H1 (cell line): Measurements from ENCODE around the gene HNRNPA3. TPM values are rescaled to one million over a fixed set of nuclear protein-coding genes. Genes with fewer than 3 reads are reported as not detected.

ENCODE experiments used
- CTCF ChIA-PET: fragments of 300-600 bp; sonication (Branson Sonifier 250); formaldehyde crosslinking; loops from one replicate; lab custom pipeline; 2021; ENCODE audit not compliant: partially characterized antibody; lab: Charles Lee
- POLR2A ChIA-PET: fragments of 300-600 bp; sonication (Branson Sonifier 250); formaldehyde crosslinking; loops from one replicate; lab custom pipeline; 2021; ENCODE audit warnings: inconsistent platforms; ENCODE audit not compliant: partially characterized antibody; lab: Charles Lee
- DNase-seq, 2 experiments: peaks; one replicate each; pipeline versions ENCODE4 v3.0.0 to v3.0.0-alpha.2; 2010 to 2022; ENCODE audit warnings: low spot score in 2 of 2, low read depth in 1 of 2, mixed read lengths in 1 of 2
- FAIRE-seq: peaks from 2 replicates; lab custom pipeline; 2011; peaks lifted over from hg19 to GRCh38; lab: Jason Lieb, UNC
- H2AFZ ChIP-seq: 2 replicates; pipeline ENCODE4 v1.8.1; 2012; ENCODE audit warnings: low read length, inconsistent platforms
- H2AK5ac ChIP-seq: 2 replicates; pipeline ENCODE4 v1.6.1; 2013; ENCODE audit warnings: low read depth, low read length
- H2BK120ac ChIP-seq: replicated peaks from 2 replicates; pipeline ENCODE3; 2013; ENCODE audit warnings: low read depth, low read length, inconsistent platforms
- H2BK12ac ChIP-seq: 2 replicates; pipeline ENCODE4 v1.6.1; 2013; ENCODE audit warnings: low read depth, low read length
- H2BK15ac ChIP-seq: 2 replicates; pipeline ENCODE4 v1.6.1; 2013; ENCODE audit warnings: low read length
- H2BK20ac ChIP-seq: 2 replicates; pipeline ENCODE4 v1.6.1; 2013; ENCODE audit warnings: low read length
- H2BK5ac ChIP-seq: 2 replicates; pipeline ENCODE4 v1.6.1; 2013; ENCODE audit warnings: low read depth, low read length
- H3K14ac ChIP-seq: 2 replicates; pipeline ENCODE4 v1.6.1; 2013; ENCODE audit warnings: inconsistent platforms; ENCODE audit not compliant: insufficient read length
- H3K18ac ChIP-seq: 2 replicates; pipeline ENCODE4 v1.6.1; 2013; ENCODE audit warnings: low read length; ENCODE audit errors: extremely low read depth
- H3K23ac ChIP-seq: 2 replicates; pipeline ENCODE4 v1.6.1; 2013; ENCODE audit warnings: inconsistent platforms; ENCODE audit not compliant: insufficient read length
- H3K23me2 ChIP-seq: 2 replicates; pipeline ENCODE4 v1.6.1; 2013; ENCODE audit warnings: low read depth, low read length
- H3K27ac ChIP-seq: 2 replicates; pipeline ENCODE4 v1.6.1; 2011; ENCODE audit warnings: low read depth, low read length, inconsistent platforms
- H3K27me3 ChIP-seq, 4 experiments: replicated peaks in 1 of 4; 1 replicate in 1 of 4; 2 replicates in 3 of 4; pipeline versions ENCODE4 v1.6.1 to v1.8.1; 2011 to 2013; ENCODE audit warnings: low read length in 3 of 4, mild to moderate bottlenecking in 3 of 4, inconsistent platforms in 2 of 4, mixed read lengths in 2 of 4, moderate library complexity in 1 of 4; ENCODE audit not compliant: control insufficient read depth in 3 of 4, insufficient read depth in 3 of 4; ENCODE audit errors: extremely low read depth in 1 of 4
- H3K36me3 ChIP-seq, 4 experiments: 2 replicates each; pipeline versions ENCODE4 v1.6.1 to v1.8.1; 2011 to 2013; ENCODE audit warnings: mild to moderate bottlenecking in 4 of 4, low read length in 3 of 4, moderate library complexity in 2 of 4, control low read depth in 1 of 4, inconsistent platforms in 1 of 4; ENCODE audit not compliant: insufficient read depth in 4 of 4, control insufficient read depth in 2 of 4
- H3K4ac ChIP-seq: replicated peaks from 2 replicates; pipeline ENCODE3; 2013; ENCODE audit warnings: low read length, low read depth, mixed read lengths, inconsistent platforms; ENCODE audit not compliant: insufficient read length
- H3K4me1 ChIP-seq, 4 experiments: replicated peaks in 1 of 4; 1 replicate in 1 of 4; 2 replicates in 3 of 4; pipeline versions ENCODE4 v1.6.1 to v1.8.1; 2011 to 2013; ENCODE audit warnings: low read length in 3 of 4, inconsistent platforms in 2 of 4, mixed read lengths in 1 of 4; ENCODE audit not compliant: insufficient read depth in 4 of 4, control insufficient read depth in 3 of 4
- H3K4me2 ChIP-seq, 2 experiments: 2 replicates each; pipeline versions ENCODE4 v1.6.1 to v1.8.1; 2011 to 2013; ENCODE audit warnings: low read depth in 2 of 2, low read length in 2 of 2, control low read depth in 1 of 2, inconsistent platforms in 1 of 2, mild to moderate bottlenecking in 1 of 2; ENCODE audit not compliant: insufficient read depth in 1 of 2
- H3K4me3 ChIP-seq, 4 experiments: fragments of 200-600, 300-600 bp in 1 of 4; sonication (generic), shearing (Covaris generic), sonication (Bioruptor Twin) in 1 of 4; 2 replicates each; pipeline versions ENCODE4 v1.5.1 to v1.8.1; 2011 to 2016; ENCODE audit warnings: low read length in 4 of 4, low read depth in 3 of 4, control low read depth in 2 of 4, inconsistent platforms in 2 of 4, mild to moderate bottlenecking in 2 of 4, mixed read lengths in 1 of 4, moderate library complexity in 1 of 4; ENCODE audit not compliant: insufficient read depth in 2 of 4; ENCODE audit errors: extremely low read depth in 1 of 4
- H3K56ac ChIP-seq: replicated peaks from 2 replicates; pipeline ENCODE3; 2013; ENCODE audit warnings: low read depth, mild to moderate bottlenecking, mixed read lengths, low read length, inconsistent platforms; ENCODE audit not compliant: insufficient read length
- H3K79me1 ChIP-seq: 2 replicates; pipeline ENCODE4 v1.6.1; 2013; ENCODE audit warnings: low read depth, low read length, control low read depth
- H3K79me2 ChIP-seq, 2 experiments: 2 replicates each; pipeline versions ENCODE4 v1.6.1 to v1.8.1; 2012 to 2013; ENCODE audit warnings: low read length in 2 of 2, mild to moderate bottlenecking in 2 of 2, inconsistent platforms in 1 of 2; ENCODE audit not compliant: insufficient read depth in 2 of 2, control insufficient read depth in 1 of 2
- H3K9ac ChIP-seq, 4 experiments: replicated peaks in 1 of 4; 1 replicate in 1 of 4; 2 replicates in 3 of 4; pipeline versions ENCODE4 v1.6.1 to v1.8.1; 2011 to 2013; ENCODE audit warnings: low read depth in 3 of 4, low read length in 3 of 4, control low read depth in 2 of 4, mild to moderate bottlenecking in 2 of 4, moderate library complexity in 2 of 4, inconsistent platforms in 1 of 4; ENCODE audit errors: extremely low read depth in 1 of 4
- H3K9me3 ChIP-seq, 2 experiments: 2 replicates each; pipeline versions ENCODE4 v1.6.1 to v1.8.1; 2012 to 2013; ENCODE audit warnings: mild to moderate bottlenecking in 2 of 2, moderate library complexity in 2 of 2, control low read depth in 1 of 2, inconsistent platforms in 1 of 2, low read depth in 1 of 2, low read length in 1 of 2, mixed read lengths in 1 of 2; ENCODE audit not compliant: insufficient read depth in 2 of 2
- H4K20me1 ChIP-seq, 2 experiments: replicated peaks in 1 of 2; 2 replicates each; pipeline versions ENCODE3 to v1.8.1; 2011 to 2013; ENCODE audit warnings: inconsistent platforms in 2 of 2, low read length in 2 of 2, mild to moderate bottlenecking in 1 of 2; ENCODE audit not compliant: insufficient read depth in 2 of 2, control insufficient read depth in 1 of 2
- H4K5ac ChIP-seq: 2 replicates; pipeline ENCODE4 v1.6.1; 2013; ENCODE audit warnings: low read length, low read depth, mixed read lengths, inconsistent platforms; ENCODE audit not compliant: insufficient read length
- H4K8ac ChIP-seq: 2 replicates; pipeline ENCODE4 v1.8.0; 2013; ENCODE audit warnings: mild to moderate bottlenecking, moderate library complexity, low read length, inconsistent platforms; ENCODE audit not compliant: insufficient read depth; ENCODE audit errors: extremely low read depth
- H4K91ac ChIP-seq: replicated peaks from 2 replicates; pipeline ENCODE3; 2013; ENCODE audit warnings: low read length, mixed read lengths, inconsistent platforms; ENCODE audit not compliant: insufficient read length
- CEBPB ChIP-seq: IDR thresholded peaks from 2 replicates; pipeline ENCODE4 v1.6.1; 2012; ENCODE audit warnings: low read depth, low read length
- CTBP2 ChIP-seq: IDR thresholded peaks from 2 replicates; pipeline ENCODE4 v1.7.0; 2011; ENCODE audit warnings: borderline replicate concordance, mild to moderate bottlenecking, moderate library complexity, mixed read lengths, low read length; ENCODE audit not compliant: insufficient read depth, insufficient read length
- JUN ChIP-seq: IDR thresholded peaks from 2 replicates; pipeline ENCODE4 v1.6.1; 2011; ENCODE audit warnings: low read depth, mild to moderate bottlenecking, improper control_type of control experiment, low read length
- JUND ChIP-seq: IDR thresholded peaks from 2 replicates; pipeline ENCODE4 v1.6.1; 2011; ENCODE audit warnings: mild to moderate bottlenecking, improper control_type of control experiment, low read length
- KDM5A ChIP-seq: fragments of 200-600 bp; IDR thresholded peaks from 2 replicates; pipeline ENCODE4 v1.7.1; 2012; ENCODE audit warnings: mild to moderate bottlenecking, low read length, inconsistent platforms, mixed read lengths
- RXRA ChIP-seq: IDR thresholded peaks from 2 replicates; pipeline ENCODE4 v1.6.1; 2011; ENCODE audit warnings: low read depth, mild to moderate bottlenecking, low read length, moderate library complexity; ENCODE audit not compliant: insufficient read depth
- SIN3A ChIP-seq, 2 experiments: IDR thresholded peaks in 1 of 2; conservative IDR thresholded peaks in 1 of 2; 2 replicates each; pipeline ENCODE4 v1.6.1; 2011 to 2012; ENCODE audit warnings: low read length in 2 of 2, improper control_type of control experiment in 1 of 2, low read depth in 1 of 2, mild to moderate bottlenecking in 1 of 2
- SP1 ChIP-seq: IDR thresholded peaks from 2 replicates; pipeline ENCODE4 v1.6.1; 2011; ENCODE audit warnings: low read depth, low read length
- SUZ12 ChIP-seq: fragments of 200-600 bp; sonication (generic); IDR thresholded peaks from 2 replicates; pipeline ENCODE4 v1.6.1; 2012; ENCODE audit warnings: mild to moderate bottlenecking, inconsistent platforms, low read length, moderate library complexity, mixed read lengths
- TAF1 ChIP-seq: IDR thresholded peaks from 2 replicates; pipeline ENCODE4 v1.6.1; 2011; ENCODE audit warnings: mild to moderate bottlenecking, low read depth, low read length
- WGBS, 2 experiments: shearing (Covaris generic) in 1 of 2; methylation state at CpG; one replicate each; pipeline versions ENCODE4 v1.1.6 to v1.1.7; 2013 to 2015; ENCODE audit warnings: low lambda C conversion rate in 2 of 2, mixed read lengths in 2 of 2, inconsistent platforms in 1 of 2, low coverage in 1 of 2, missing lambda C conversion rate in 1 of 2; ENCODE audit not compliant: insufficient replicate concordance in 2 of 2, insufficient coverage in 1 of 2, insufficient read length in 1 of 2; ENCODE audit errors: extremely low coverage in 1 of 2, missing lambda C conversion rate in 1 of 2; 5-methylcytosine and 5-hydroxymethylcytosine counted together
- polyA plus RNA-seq, 7 experiments: library from polyadenylated mRNA; depleted of rRNA in 3 of 7; stranded (reverse) in 5 of 7; unstranded in 2 of 7; fragments of >200 nt in 5 of 7; fragments of 200-250 nt in 2 of 7; gene quantifications; 1 replicate in 5 of 7; 2 replicates in 1 of 7; 4 replicates in 1 of 7; pipeline versions ENCODE4 v1.2.1 to v1.2.3, GENCODE V29; 2011 to 2013; ENCODE audit warnings: missing spikeins in 2 of 7, mixed read lengths in 2 of 7
- total RNA-seq: library from RNA; stranded (reverse); fragmentation: NEBNext Ultra II Directional; extraction: Animal tissue kit (Norgen Biotek cat#: 25700); gene quantifications from 2 replicates; pipeline ENCODE4 v1.2.1, GENCODE V29; 2021

Gene HNRNPA3
- total and polyA plus RNA-seq, 2 of the 8 experiments (the other 6 are each of a cell fraction or from before 2014, with no cell fraction given), result 66.1 to 408 TPM

DNA sequence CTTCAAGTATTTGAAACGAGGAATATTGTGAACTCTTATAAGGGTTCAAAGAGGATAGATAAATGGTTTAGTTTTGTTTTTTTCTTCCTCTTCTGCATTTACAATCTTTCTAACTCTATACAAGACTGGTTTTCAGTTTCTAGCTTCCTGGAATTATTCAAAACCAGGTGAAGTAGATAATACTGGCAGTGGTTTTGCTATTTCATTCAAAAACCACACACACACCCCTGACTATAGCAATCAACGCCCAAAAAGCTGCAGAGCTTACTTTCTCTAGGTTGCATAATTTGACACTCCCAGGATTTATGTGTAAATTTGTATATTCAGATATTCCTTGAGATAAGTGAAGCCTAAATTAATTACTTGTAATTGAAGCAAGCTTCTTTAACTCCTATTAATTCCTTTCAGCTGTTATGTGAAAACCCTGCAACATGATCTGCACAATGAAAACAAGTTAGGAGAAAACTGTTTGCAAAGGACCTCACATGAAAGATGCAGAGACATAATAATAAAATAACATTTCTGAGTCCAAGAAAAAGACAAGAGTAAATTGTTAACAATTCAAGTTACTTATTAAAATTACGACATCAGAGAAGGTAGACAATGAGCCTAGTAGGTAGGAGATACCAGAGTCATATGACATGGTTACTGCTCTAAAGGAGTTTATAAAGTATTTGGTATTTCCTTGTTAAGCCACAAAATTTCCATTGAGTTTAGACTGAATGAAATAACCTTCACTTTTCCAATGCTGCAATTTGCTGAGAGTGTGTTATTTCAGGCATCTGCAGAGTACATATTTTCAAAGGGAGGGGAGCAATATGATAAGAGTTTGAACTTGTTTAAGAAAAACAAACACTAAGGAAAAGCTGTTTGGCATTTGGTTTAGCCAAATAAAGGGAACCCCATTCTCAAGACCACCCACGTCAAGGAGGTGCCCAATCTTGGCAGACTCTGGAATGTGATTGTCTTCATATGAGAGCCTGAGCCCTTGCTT is 53.5 kb downstream of the HNRNPA3 start:
- Histone ChIP-seq H2BK15ac (no peak overlapping the region), H4K5ac (no peak overlapping the region), H2AK5ac (no peak overlapping the region), H4K8ac (no peak overlapping the region), H2BK5ac (no peak overlapping the region), H3K79me2 (peaks cover 0 to 23% of the 10 kb centered on the region in 2 experiments; a peak in 2 of 4 replicates), H3K9ac (no peak overlapping the region), H3K23ac (no peak overlapping the region), H2BK12ac (no peak overlapping the region), H3K27ac (no peak overlapping the region), H3K4ac (no peak overlapping the region), H3K36me3 (no peaks in the 10 kb centered on the region), H4K91ac (no peak overlapping the region), H2AFZ (0 out of 2 replicates have a peak overlapping the region, but pooled peaks have one; percentile 1), H3K79me1 (no peaks in the 10 kb centered on the region), H3K9me3 (no peaks in the 10 kb centered on the region), H2BK20ac (no peak overlapping the region), H3K4me3 (peak overlapping the region in 1 of 4 experiments; percentile 71; a peak in 2 of 8 replicates), H4K20me1 (peaks cover 1 to 3% of the 10 kb centered on the region in 2 experiments), H3K18ac (no peak overlapping the region), H3K23me2 (peaks cover 6% of the 10 kb centered on the region), H2BK120ac (no peak overlapping the region), H3K4me2 (peak overlapping the region in 1 of 2 experiments; percentile 69; a peak in 1 of 4 replicates), H3K56ac (no peak overlapping the region), H3K27me3 (no peaks in the 10 kb centered on the region), H3K4me1 (peaks cover 0 to 2% (median 2%) of the 10 kb centered on the region in 4 experiments; a peak in 3 of 7 replicates), H3K14ac (no peak overlapping the region)
- DNase-seq, result no peak
- ChIA-PET POLR2A (interaction anchor here (0.8 to 5.4 kb wide), 17 partner anchors 15 to 101 kb away, joined by 3 to 74 read pairs (median 9); partner anchors contain the start of gene HNRNPA3), CTCF (interaction anchor here (0.8 to 4.2 kb wide), 10 partner anchors 12 to 102 kb away, joined by 3 to 28 read pairs (median 4); no protein-coding TSS in a partner anchor)
- FAIRE-seq, result no peak
- WGBS, 2 experiments, result 43% methylated on average over 4 of the region's 4 CpGs; no CpG with 5 or more reads in 1 of the 2 experiments
- TF ChIP-seq SIN3A (conservative IDR thresholded peaks at IDR 0.05 in 1 of 2, IDR thresholded peaks at IDR 0.05 in 1 of 2; ENCODE audit: low read depth in 1 of 2, low read length in 2 of 2) (no peak), JUN (no peak), TAF1 (no peak), JUND (no peak), KDM5A (no peak), SUZ12 (no peak), CTBP2 (no peak), SP1 (no peak), CEBPB (no peak), RXRA (no peak)
